Measurements from ENCODE around the gene CREB3L2. TPM values are rescaled to one million over a fixed set of nuclear protein-coding genes. Genes with fewer than 3 reads are reported as not detected.

The CREB3L2 gene
- total and polyA plus RNA-seq, 2 of the 13 experiments (the other 11 are each of a cell fraction or from before 2014, with no cell fraction given): 22.1 to 41.1 TPM

DNA sequence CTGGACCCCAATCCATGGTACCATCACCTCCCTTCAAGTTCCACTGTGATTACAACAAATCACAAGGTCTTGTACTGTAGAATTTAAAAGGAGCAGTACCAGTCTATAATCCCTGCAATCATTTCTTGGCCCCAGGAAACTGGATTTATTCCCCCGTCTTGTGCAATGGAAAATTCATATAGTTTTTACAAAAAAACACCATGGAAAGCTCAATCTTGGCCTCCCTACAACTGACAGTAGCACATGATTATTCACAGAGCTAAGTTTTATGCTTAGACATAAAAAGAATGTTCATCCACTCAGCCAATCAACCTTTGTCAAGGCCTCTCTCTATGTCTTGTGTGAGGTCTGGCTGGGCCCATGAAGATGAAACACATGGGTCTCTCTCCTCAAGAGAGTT lies 165.3 kb downstream of the CREB3L2 start:
- in situ Hi-C loops (cut with HindIII; ENCODE audit: extremely low pct_ligation_motif_present, low pct_unique_long_range_greater_than_20kb) (no loop called here), intact Hi-C loops (cut with micrococcal nuclease; ENCODE audit: unreplicated experiment) (no loop called here)
- ATAC-seq (no peak), DNase-seq (ENCODE audit: low spot score) (no peak), FAIRE-seq (no peak)
- Histone ChIP-seq H3K79me2 (ENCODE audit: insufficient read depth, low read length) (no peaks in the 10 kb centered on the region), H3K4me3 (replicated peaks in 1 of 3; ENCODE audit: insufficient read depth in 1 of 3, low read depth in 2 of 3, low read length in 3 of 3) (no peak overlapping the region), H2AFZ (ENCODE audit: low read length) (no peak overlapping the region), H3K4me2 (ENCODE audit: low read depth, low read length) (no peak overlapping the region), H3K9ac (ENCODE audit: insufficient read depth, low read depth, low read length) (no peak overlapping the region), H3K27ac (ENCODE audit: extremely low read length, insufficient read depth, low read length) (no peak overlapping the region), H3K4me1 (ENCODE audit: insufficient read depth, low read length) (peaks cover 10% of the 10 kb centered on the region), H3K9me3 (ENCODE audit: low read length) (peaks cover 23% of the 10 kb centered on the region), H4K20me1 (ENCODE audit: insufficient read depth, low read length) (no peaks in the 10 kb centered on the region), H3K36me3 (replicated peaks in 1 of 2; ENCODE audit: control insufficient read depth in 1 of 2, insufficient read depth in 2 of 2, low read length in 2 of 2) (no peaks in the 10 kb centered on the region), H3K27me3 (ENCODE audit: control insufficient read depth in 1 of 2, insufficient read depth in 2 of 2, low read length in 2 of 2) (no peaks in the 10 kb centered on the region; a peak in 1 of 5 replicates)
- no TSS peak for BruUV-seq (replicated peaks)
- whole genome bisulfite sequencing (ENCODE audit: low lambda C conversion rate): 57% methylated on average over 1 of the region's 1 CpG
- TF ChIP-seq ZNF274 (CRISPR knock-in tag; IDR thresholded peaks at IDR 0.05): no peak
- no peak for TF ChIP-seq HNRNPLL (IDR thresholded peaks at IDR 0.05; ENCODE audit: low read depth, low read length, poor library complexity, severe bottlenecking)
- TF ChIP-seq ZNF841 (CRISPR knock-in tag; IDR thresholded peaks at IDR 0.05; ENCODE audit: borderline replicate concordance): no peak
- TF ChIP-seq ONECUT2 (CRISPR knock-in tag; IDR thresholded peaks at IDR 0.05): no peak
- TF ChIP-seq KDM5B (CRISPR knock-in tag; IDR thresholded peaks at IDR 0.05; ENCODE audit: borderline replicate concordance): no peak
- TF ChIP-seq XRCC5 (optimal IDR thresholded peaks at IDR 0.05; ENCODE audit: low read length): no peak
- no peak for TF ChIP-seq ZNF253 (CRISPR knock-in tag; IDR thresholded peaks at IDR 0.05; ENCODE audit: borderline replicate concordance)
- no peak for TF ChIP-seq ZNF441 (CRISPR knock-in tag; IDR thresholded peaks at IDR 0.05; ENCODE audit: borderline replicate concordance)
- TF ChIP-seq IRF2 (CRISPR knock-in tag; IDR thresholded peaks at IDR 0.05): no peak
- TF ChIP-seq, protein P1, sequence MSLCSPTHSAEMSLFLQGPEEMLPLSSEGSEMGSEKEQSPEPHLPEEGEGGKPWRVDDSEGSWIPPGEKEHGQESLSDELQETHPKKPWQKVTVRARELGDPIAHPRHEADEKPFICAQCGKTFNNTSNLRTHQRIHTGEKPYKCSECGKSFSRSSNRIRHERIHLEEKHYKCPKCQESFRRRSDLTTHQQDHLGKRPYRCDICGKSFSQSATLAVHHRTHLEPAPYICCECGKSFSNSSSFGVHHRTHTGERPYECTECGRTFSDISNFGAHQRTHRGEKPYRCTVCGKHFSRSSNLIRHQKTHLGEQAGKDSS (CRISPR knock-in tag; IDR thresholded peaks at IDR 0.05; ENCODE audit: borderline replicate concordance, low read depth): no peak
- TF ChIP-seq MED8 (CRISPR knock-in tag; IDR thresholded peaks at IDR 0.05; ENCODE audit: insufficient replicate concordance): no peak
- TF ChIP-seq, protein P2, sequence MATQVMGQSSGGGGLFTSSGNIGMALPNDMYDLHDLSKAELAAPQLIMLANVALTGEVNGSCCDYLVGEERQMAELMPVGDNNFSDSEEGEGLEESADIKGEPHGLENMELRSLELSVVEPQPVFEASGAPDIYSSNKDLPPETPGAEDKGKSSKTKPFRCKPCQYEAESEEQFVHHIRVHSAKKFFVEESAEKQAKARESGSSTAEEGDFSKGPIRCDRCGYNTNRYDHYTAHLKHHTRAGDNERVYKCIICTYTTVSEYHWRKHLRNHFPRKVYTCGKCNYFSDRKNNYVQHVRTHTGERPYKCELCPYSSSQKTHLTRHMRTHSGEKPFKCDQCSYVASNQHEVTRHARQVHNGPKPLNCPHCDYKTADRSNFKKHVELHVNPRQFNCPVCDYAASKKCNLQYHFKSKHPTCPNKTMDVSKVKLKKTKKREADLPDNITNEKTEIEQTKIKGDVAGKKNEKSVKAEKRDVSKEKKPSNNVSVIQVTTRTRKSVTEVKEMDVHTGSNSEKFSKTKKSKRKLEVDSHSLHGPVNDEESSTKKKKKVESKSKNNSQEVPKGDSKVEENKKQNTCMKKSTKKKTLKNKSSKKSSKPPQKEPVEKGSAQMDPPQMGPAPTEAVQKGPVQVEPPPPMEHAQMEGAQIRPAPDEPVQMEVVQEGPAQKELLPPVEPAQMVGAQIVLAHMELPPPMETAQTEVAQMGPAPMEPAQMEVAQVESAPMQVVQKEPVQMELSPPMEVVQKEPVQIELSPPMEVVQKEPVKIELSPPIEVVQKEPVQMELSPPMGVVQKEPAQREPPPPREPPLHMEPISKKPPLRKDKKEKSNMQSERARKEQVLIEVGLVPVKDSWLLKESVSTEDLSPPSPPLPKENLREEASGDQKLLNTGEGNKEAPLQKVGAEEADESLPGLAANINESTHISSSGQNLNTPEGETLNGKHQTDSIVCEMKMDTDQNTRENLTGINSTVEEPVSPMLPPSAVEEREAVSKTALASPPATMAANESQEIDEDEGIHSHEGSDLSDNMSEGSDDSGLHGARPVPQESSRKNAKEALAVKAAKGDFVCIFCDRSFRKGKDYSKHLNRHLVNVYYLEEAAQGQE (IDR thresholded peaks at IDR 0.05; ENCODE audit: borderline replicate concordance in 1 of 2, low read depth in 1 of 2, low read length in 2 of 2): no peak
- TF ChIP-seq MED13 (CRISPR knock-in tag; IDR thresholded peaks at IDR 0.05): no peak
- no peak for TF ChIP-seq JDP2 (CRISPR knock-in tag; IDR thresholded peaks at IDR 0.05; ENCODE audit: borderline replicate concordance)
- TF ChIP-seq PHF5A (CRISPR knock-in tag; IDR thresholded peaks at IDR 0.05; ENCODE audit: low read depth, unreplicated experiment): no peak
- ChIA-PET POLR2A (no interaction called here), CTCF (ENCODE audit: low intra/inter-chr PET ratio, low total read pairs) (no interaction called here)
